ENCODE results near the gene EDEM3.
A peak's percentile ranks its signal among the peaks of the same experiment; 100 is the strongest.
"Not testable (repeated sequence)": the region's sequence is repeated elsewhere in the genome, so short reads cannot be mapped to it uniquely, and the experiment has no call there.

Gene EDEM3

GRCh38 chr1:184734980-184735379, 19.7 kb downstream of the EDEM3 start:
- DNase-seq (ENCODE audit: low spot score) = no peak

DNA sequence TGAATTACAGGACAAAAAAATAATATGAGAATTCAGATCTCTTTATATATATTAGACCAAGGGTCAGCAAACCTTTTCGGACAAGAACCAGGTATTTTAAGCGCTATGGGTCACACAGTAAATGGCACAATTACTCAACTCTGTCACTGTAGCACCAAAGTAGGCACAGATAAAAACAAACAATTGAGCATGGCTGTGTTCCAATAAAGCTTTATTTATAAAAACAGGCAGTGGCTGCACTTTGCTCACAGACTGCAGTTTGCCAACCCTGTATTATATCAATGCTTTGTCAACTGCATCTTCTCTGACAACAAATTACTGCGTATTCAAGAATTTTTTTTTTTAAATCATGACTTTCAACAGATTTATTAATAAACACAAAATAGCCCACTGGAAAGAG, 29.8 kb downstream of the EDEM3 start:
- no peak for DNase-seq (ENCODE audit: low spot score)

DNA sequence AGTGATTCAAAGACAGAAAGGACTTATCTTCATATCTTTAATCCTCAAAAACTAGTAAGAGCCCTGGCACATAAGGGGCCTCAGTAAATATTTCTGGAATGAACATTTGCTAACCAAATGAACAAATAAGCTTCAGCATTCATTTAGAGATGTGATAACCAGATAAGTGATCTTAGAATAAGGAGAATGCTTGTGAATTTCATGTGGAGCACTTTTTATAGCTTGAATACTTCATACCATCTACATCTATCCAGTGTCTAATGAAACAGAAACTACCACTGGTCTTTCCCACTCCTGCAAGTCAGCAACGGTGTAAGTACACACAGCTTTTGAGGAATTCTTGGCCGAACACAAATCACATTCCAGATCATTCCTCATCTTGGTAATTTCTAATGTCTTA, 38.5 kb downstream of the EDEM3 start:
- DNase-seq (ENCODE audit: low spot score) = no peak

DNA sequence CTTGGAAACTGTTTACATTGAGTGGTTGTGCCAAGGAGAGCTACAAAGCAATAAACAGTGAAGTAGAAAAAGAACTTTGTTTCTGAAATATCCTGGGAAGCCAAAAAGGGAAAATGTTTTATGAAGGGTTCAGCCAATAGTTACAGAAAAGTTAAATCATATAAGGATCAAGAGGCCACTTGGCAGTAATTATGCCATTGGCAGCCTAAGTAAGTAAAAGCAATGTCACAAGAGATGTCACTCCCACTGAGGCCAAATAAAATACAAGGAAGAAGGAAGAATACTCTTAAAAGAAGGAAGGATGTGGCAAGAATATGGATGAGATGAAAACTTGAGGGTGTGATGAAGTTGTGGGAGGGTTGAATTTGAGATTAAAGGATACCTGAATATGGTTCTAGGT, 45.2 kb downstream of the EDEM3 start:
- DNase-seq (ENCODE audit: low spot score) = no peak

DNA sequence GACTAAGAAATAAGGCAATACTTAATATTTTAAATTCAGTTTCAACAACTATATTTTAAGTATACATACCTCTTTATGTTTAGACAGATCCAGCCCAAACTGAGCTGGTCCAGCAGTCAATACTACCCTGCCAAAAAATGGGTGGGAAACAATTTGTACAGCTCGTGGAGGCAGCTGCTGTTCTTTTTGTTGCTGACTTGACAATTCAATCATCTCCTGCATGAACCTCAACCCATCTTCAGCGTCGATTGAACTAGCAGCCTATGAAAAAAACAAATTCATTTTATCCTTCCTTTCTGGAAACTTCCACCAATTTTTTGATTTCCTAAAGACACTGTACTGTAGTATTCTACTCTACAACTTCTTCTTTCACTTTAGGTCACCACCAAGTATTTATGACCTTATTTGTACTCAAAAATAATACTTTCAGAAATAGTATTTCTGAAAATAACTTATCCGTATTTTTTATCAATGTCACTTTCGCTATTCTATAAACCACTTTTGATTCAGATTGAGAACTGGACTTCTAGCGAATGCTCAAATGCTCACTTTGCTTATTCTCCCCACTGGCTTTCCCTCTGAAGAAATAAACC, 46.5 kb downstream of the EDEM3 start:
- no peak for DNase-seq (ENCODE audit: low spot score)

GRCh38 chr1:184705271-184705670, 49.4 kb downstream of the EDEM3 start:
- no peak for DNase-seq (ENCODE audit: low spot score)

GRCh38 chr1:184701816-184702215, 52.8 kb downstream of the EDEM3 start:
- DNase-seq (ENCODE audit: low spot score) = no peak

- no peak for DNase-seq (ENCODE audit: low spot score)
Observed at GRCh38 chr1:184698969-184699368, 55.7 kb downstream of the EDEM3 start.

DNA sequence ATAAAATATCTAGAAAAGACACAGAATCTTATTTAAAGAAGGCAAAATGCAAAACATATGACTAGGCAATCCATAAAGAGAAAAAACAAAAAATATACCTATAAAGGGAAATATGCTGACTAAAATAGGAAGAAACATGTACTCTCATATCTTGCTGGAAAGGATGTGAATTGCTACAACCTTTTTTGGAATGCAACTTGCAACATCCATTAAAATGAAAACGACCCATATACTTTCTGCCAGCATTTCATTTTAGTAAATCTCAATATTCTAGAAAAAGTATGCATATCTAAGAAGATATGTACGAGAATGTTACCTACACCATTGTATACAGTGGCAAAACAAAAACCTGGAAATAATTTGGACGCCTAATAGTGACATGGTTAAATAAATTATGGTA, 56.6 kb downstream of the EDEM3 start:
- no peak for DNase-seq (ENCODE audit: low spot score)

GRCh38 chr1:184696403-184696802, 58.3 kb downstream of the EDEM3 start:
- DNase-seq (ENCODE audit: low spot score) = no peak

DNA sequence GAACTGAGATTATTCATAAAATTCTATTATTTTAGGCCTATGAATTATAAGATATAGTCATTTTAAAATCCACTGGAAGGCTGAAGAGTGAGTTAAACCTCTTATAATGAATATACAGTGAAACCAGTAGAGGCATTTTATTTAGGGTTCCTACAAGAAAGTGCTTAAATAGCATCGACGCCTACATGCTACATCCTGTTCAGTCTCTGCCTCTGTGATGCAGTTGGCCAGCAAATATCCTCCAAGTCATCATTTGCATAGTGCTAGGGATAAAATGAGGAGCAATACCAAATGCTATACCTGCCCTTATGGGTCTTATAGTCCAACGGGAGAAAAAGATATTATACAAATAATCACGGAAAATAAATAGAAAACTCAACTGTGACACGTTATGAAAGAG, 59.6 kb downstream of the EDEM3 start:
- no peak for DNase-seq (ENCODE audit: low spot score)

DNA sequence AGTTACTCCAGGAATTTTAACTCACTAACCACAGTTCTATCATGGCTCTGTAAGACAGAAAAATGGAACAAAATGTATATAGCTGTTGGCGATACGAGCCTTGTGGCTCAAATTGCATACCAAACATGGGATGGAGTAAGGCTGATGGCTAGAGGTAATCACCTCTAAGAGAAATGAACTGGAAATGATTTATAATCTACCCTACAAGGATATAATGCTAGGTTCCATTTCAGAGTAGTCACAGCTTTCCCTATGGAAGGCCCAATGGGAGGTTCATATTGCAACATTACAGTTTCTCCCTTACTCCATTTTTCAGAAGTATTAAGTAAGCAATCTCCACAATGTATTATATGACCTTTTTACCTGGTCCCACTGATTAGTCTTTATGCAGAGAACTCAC, 61.6 kb downstream of the EDEM3 start:
- DNase-seq (ENCODE audit: low spot score) = no peak

DNA sequence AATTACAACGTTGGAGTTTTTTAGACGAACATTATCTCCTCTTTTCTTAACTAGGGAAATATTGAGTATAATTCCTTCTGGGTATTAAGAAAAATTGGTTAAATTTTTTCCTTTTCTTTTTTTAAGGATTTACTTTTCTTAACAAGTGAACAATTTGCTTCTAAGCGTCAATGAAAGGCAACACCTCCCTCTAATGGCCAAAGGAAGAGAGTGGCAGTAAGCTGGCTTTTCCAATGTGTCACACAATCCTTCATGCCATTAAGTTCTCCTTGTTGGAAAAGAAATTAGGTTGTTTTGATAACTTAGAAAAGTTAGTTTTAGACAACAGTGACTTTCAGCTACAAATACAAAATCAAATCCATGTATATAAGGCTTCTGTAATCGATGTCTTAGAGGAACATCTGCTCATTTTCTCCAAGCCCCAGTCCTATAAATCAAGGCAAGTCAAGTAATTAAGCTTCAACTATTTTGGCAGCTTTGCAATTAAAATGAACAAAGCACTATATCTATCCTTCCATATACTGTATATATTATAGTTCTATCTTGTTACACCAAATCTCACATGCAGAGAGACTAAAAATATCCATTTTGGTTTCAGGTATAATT, 62.8 kb downstream of the EDEM3 start:
- peak; percentile 79 for DNase-seq (ENCODE audit: low spot score)

DNA sequence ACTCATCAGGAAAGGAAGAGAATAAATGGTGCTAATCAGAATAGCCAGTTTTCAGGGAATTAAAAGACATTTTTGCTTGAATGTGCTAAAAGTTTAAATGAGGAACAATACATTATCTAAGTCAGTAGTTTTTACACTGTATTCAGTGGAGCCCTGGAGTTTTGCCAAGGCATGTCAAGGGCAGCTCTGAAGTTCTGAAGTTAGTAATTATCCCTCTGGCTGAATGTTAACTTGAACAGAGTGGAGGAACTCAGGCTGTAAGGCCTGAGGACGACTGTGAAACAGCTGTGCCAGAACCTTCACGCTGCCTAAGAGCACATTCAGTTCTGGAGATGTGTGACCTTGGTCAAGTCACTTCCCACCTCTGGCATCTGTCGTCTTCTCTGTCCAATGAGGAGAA, 68.1 kb downstream of the EDEM3 start:
- no peak for DNase-seq (ENCODE audit: low spot score)

GRCh38 chr1:184685116-184685515, 69.5 kb downstream of the EDEM3 start:
- DNase-seq (ENCODE audit: low spot score) = no peak

- peak; percentile 60 for DNase-seq (ENCODE audit: low spot score)
Observed at GRCh38 chr1:184684285-184685074, 70.2 kb downstream of the EDEM3 start.

DNA sequence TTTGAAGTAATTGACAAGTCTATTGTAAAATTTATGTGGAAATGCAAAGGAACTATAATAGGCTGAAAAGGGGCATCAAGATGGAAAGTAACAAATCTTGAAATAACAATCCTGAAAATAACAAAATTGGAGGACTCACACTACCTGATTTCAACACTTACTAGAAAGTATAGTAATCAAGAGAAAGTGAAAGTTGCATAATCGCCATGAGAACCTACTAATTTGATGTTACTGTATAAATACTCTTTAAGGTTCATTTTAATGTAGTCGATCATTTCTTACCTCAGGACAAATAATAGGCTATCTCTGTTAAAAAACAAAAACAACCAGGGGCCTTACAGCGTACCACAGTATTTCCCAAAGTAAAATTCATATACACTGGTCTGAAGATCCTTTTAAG, 71.7 kb downstream of the EDEM3 start:
- no peak for DNase-seq (ENCODE audit: low spot score)

- DNase-seq (ENCODE audit: low spot score) = not testable (repeated sequence)
Observed at GRCh38 chr1:184680611-184681225, 73.9 kb downstream of the EDEM3 start.

DNA sequence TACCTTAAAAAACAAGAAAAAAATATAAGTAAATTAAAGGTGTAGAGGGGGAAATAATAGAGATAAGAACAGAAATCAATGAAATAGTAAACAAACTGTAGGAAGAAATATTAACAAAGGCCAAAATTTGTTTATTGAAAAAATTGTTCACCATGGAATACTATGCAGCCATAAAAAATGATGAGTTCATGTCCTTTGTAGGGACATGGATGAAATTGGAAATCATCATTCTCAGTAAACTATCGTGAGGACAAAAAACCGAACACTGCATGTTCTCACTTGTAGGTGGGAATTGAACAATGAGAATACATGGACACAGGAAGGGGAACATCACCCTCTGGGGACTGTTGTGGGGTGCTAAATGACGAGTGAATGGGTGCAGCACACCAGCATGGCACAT, 75.2 kb downstream of the EDEM3 start:
- not testable (repeated sequence) for DNase-seq (ENCODE audit: low spot score)

DNA sequence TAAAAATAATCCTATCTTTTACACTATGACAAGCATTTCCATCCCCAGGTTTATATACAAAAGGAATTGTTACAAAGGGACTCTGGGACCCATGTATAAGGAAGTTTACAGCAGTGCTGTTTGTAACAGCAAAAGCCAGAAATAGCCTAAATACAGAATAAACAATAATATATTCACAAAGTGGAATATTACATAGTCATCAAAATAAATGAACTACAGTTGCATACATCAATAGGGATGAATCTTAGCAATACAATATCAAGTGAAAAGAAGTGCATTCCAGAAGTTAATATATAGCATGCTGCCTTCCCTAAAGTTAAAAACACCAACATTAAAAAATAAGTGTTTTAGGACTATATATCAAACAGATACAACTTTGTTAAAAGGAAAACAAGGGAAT, 77.3 kb downstream of the EDEM3 start:
- no peak for DNase-seq (ENCODE audit: low spot score)

DNA sequence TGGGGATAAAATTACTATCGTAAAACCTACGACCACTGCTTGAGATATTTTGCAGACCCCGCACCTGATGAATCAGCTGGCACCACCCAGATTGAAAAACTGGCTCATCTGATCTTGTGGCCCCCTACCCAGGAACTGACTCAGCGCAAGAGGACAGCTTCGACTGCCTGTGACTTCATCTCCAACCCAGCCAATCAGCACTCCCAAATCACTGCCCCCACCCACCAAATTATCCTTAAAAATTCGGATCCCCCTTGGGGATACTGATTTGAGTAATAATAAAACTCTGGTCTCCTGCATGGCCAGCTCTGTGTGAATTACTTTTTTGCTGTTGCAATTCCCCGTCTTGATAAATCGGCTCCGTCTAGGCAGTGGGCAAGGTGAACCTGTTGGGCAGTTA, 81.4 kb downstream of the EDEM3 start:
- no peak for DNase-seq (ENCODE audit: low spot score)

DNA sequence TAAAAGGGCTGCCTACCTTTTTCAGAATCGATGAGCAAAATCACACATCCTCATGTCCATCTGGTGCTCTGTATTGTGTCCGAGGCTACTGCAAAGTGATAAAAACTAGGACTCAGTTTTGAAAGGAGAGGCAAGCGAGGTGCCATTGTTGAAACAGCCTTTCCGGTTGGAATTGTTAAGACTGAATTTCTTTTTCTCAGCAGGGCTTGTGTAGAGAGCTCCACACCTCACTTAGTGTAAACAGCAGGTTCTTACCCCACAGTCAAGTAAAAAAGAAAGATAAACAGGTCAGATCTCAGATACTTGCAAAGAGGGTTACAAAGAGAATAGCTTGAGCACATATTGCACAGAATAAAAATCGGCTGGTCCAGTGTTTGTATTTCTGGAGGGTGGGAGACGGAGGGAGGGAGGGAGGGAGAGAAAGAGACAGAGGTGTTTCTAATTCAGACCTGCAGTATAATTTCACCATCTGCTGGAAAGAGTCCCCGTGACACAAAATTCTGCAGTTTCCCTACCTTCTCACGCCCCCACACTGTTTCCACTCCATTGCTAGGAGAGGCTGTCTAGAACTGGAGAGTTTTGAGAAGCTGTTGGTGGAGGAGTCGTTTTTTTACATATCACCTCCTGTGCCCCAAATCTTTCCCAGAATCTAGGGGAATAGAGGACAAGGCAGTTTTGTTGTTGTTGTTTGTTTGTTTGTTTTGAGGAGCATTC, 82.5 kb downstream of the EDEM3 start:
- peak; percentile 50 for DNase-seq (ENCODE audit: low spot score)
